Activated CD8-positive, alpha-beta memory T cell treated with anti-CD3 and anti-CD28 coated beads, Interleukin-2, amount 10 ng/mL, durations not matched to agents 7 days and 5 days (primary cell): ENCODE measurements around the gene NAPB. TPM values are rescaled to one million over a fixed set of nuclear protein-coding genes. Genes with fewer than 3 reads are reported as not detected.

Source experiments
- ATAC-seq: fragments of 150-1000 bp; cut with Tn5 transposase; one replicate; pipeline ENCODE4 v1.10.0; 2021; ENCODE audit warnings: moderate library complexity
- CTCF ChIA-PET: fragments of 350-600 bp; sonication (Branson Sonifier 250); formaldehyde crosslinking; loops from one replicate; lab custom pipeline; 2021; ENCODE audit warnings: antibody characterized with exemption; lab: Charles Lee
- DNase-seq: peaks from one replicate; pipeline ENCODE4 v3.0.0-alpha.2; 2020
- H3K27ac Mint-ChIP-seq: one replicate; pipeline ENCODE4 v1.8.0; 2021; ENCODE audit warnings: mild to moderate bottlenecking, mixed read lengths
- H3K27me3 Mint-ChIP-seq: one replicate; pipeline ENCODE4 v1.8.0; 2021; ENCODE audit warnings: mixed read lengths
- H3K36me3 Mint-ChIP-seq: one replicate; pipeline ENCODE4 v1.8.0; 2021; ENCODE audit warnings: mild to moderate bottlenecking, mixed read lengths
- H3K4me1 Mint-ChIP-seq: one replicate; pipeline ENCODE4 v1.8.0; 2021; ENCODE audit warnings: mixed read lengths
- H3K4me3 Mint-ChIP-seq: one replicate; pipeline ENCODE4 v1.8.0; 2021; ENCODE audit warnings: mild to moderate bottlenecking, moderate library complexity, mixed read lengths
- H3K9me3 Mint-ChIP-seq: one replicate; pipeline ENCODE4 v1.8.0; 2022; ENCODE audit warnings: low read depth, mixed read lengths
- total RNA-seq, 2 experiments: library from RNA; stranded (reverse); gene quantifications; one replicate each; pipeline ENCODE4 v1.2.3, GENCODE V29; 2021

NAPB gene
- total RNA-seq, 2 experiments from 2014 or later: 17.5 to 23.1 TPM

GRCh38 chr20:23391707-23392310, 29.5 kb downstream of the NAPB start:
- H3K27ac Mint-ChIP-seq: no peak overlapping the region
- H3K9me3 Mint-ChIP-seq: no peaks in the 10 kb centered on the region
- H3K4me1 Mint-ChIP-seq: peaks cover 8% of the 10 kb centered on the region
- H3K4me3 Mint-ChIP-seq: no peak overlapping the region
- no peaks in the 10 kb centered on the region for H3K27me3 Mint-ChIP-seq
- DNase-seq: no peak
- CTCF ChIA-PET: interaction anchor here (2.3 kb wide), 1 partner anchor 30 kb away, joined by 7 read pairs; the partner anchor contains the start of gene NAPB
- H3K36me3 Mint-ChIP-seq: peaks cover 54% of the 10 kb centered on the region
- ATAC-seq: no peak

- CTCF ChIA-PET: interaction anchor here (0.6 to 2.3 kb wide), 2 partner anchors 9 to 31 kb away, joined by 3 to 7 read pairs; partner anchors contain the start of gene NAPB
- no peaks in the 10 kb centered on the region for H3K27me3 Mint-ChIP-seq
- H3K4me3 Mint-ChIP-seq: no peak overlapping the region
- peaks cover 3% of the 10 kb centered on the region for H3K9me3 Mint-ChIP-seq
- no peak overlapping the region for H3K27ac Mint-ChIP-seq
- DNase-seq (no peak), ATAC-seq (no peak)
- H3K36me3 Mint-ChIP-seq: peaks cover 64% of the 10 kb centered on the region
- peaks cover 9% of the 10 kb centered on the region for H3K4me1 Mint-ChIP-seq
Observed at GRCh38 chr20:23390091-23390774, 31.1 kb downstream of the NAPB start.

- no peaks in the 10 kb centered on the region for H3K27me3 Mint-ChIP-seq
- H3K4me3 Mint-ChIP-seq: no peak overlapping the region
- CTCF ChIA-PET: no interaction called here
- peaks cover 3% of the 10 kb centered on the region for H3K9me3 Mint-ChIP-seq
- ATAC-seq (no peak), DNase-seq (no peak)
- peaks cover 14% of the 10 kb centered on the region for H3K4me1 Mint-ChIP-seq
- H3K36me3 Mint-ChIP-seq: peaks cover 73% of the 10 kb centered on the region
- no peak overlapping the region for H3K27ac Mint-ChIP-seq
Observed at GRCh38 chr20:23387118-23387443, 34.2 kb downstream of the NAPB start.

- Mint-ChIP-seq H3K9me3 (peaks cover 3% of the 10 kb centered on the region), H3K4me1 (peaks cover 20% of the 10 kb centered on the region), H3K27me3 (no peaks in the 10 kb centered on the region), H3K36me3 (peaks cover 71% of the 10 kb centered on the region), H3K4me3 (no peak overlapping the region), H3K27ac (no peak overlapping the region)
- CTCF ChIA-PET: no interaction called here
- no peak for ATAC-seq
- DNase-seq: no peak
Observed at GRCh38 chr20:23386304-23387117, 34.8 kb downstream of the NAPB start.

GRCh38 chr20:23381876-23382275, 39.4 kb downstream of the NAPB start:
- Mint-ChIP-seq H3K27me3 (no peaks in the 10 kb centered on the region), H3K4me3 (no peak overlapping the region), H3K27ac (no peak overlapping the region), H3K9me3 (peaks cover 3% of the 10 kb centered on the region), H3K36me3 (peaks cover 58% of the 10 kb centered on the region), H3K4me1 (peaks cover 21% of the 10 kb centered on the region)
- CTCF ChIA-PET: no interaction called here
- no peak for ATAC-seq
- DNase-seq: no peak

- H3K4me1 Mint-ChIP-seq: peaks cover 23% of the 10 kb centered on the region
- peaks cover 59% of the 10 kb centered on the region for H3K36me3 Mint-ChIP-seq
- DNase-seq (no peak), ATAC-seq (no peak)
- H3K27ac Mint-ChIP-seq: no peak overlapping the region
- H3K9me3 Mint-ChIP-seq: no peaks in the 10 kb centered on the region
- no peak overlapping the region for H3K4me3 Mint-ChIP-seq
- CTCF ChIA-PET: no interaction called here
- H3K27me3 Mint-ChIP-seq: no peaks in the 10 kb centered on the region
Observed at GRCh38 chr20:23379772-23380171, 41.5 kb downstream of the NAPB start.

- CTCF ChIA-PET: interaction anchor here (1.1 to 1.5 kb wide), 3 partner anchors 15 to 26 kb away, joined by 3 read pairs; partner anchors contain the start of gene NXT1
- DNase-seq (no peak), ATAC-seq (no peak)
- Mint-ChIP-seq H3K36me3 (peaks cover 55% of the 10 kb centered on the region), H3K27ac (peak overlapping the region; percentile 7), H3K27me3 (no peaks in the 10 kb centered on the region), H3K9me3 (no peaks in the 10 kb centered on the region), H3K4me3 (no peak overlapping the region), H3K4me1 (peaks cover 10% of the 10 kb centered on the region)
Observed at GRCh38 chr20:23375827-23376226, 45.5 kb downstream of the NAPB start.

GRCh38 chr20:23374441-23374840, 46.8 kb downstream of the NAPB start:
- no peak overlapping the region for H3K4me3 Mint-ChIP-seq
- H3K27me3 Mint-ChIP-seq: no peaks in the 10 kb centered on the region
- ATAC-seq: no peak
- no peaks in the 10 kb centered on the region for H3K9me3 Mint-ChIP-seq
- H3K27ac Mint-ChIP-seq: no peak overlapping the region
- H3K36me3 Mint-ChIP-seq: peaks cover 61% of the 10 kb centered on the region
- peaks cover 10% of the 10 kb centered on the region for H3K4me1 Mint-ChIP-seq
- no peak for DNase-seq
- CTCF ChIA-PET: interaction anchor here (1.5 kb wide), 1 partner anchor 24 kb away, joined by 3 read pairs; the partner anchor contains the start of gene NXT1

- Mint-ChIP-seq H3K27me3 (no peaks in the 10 kb centered on the region), H3K4me1 (peaks cover 22% of the 10 kb centered on the region), H3K9me3 (no peaks in the 10 kb centered on the region), H3K27ac (no peak overlapping the region), H3K4me3 (no peak overlapping the region), H3K36me3 (peaks cover 63% of the 10 kb centered on the region)
- CTCF ChIA-PET: no interaction called here
- DNase-seq: no peak
- no peak for ATAC-seq
Observed at GRCh38 chr20:23371496-23371895, 49.8 kb downstream of the NAPB start.

GRCh38 chr20:23370873-23371272, 50.4 kb downstream of the NAPB start:
- Mint-ChIP-seq H3K27ac (peak overlapping the region; percentile 2), H3K4me1 (peaks cover 28% of the 10 kb centered on the region), H3K36me3 (peaks cover 60% of the 10 kb centered on the region), H3K27me3 (no peaks in the 10 kb centered on the region), H3K4me3 (no peak overlapping the region), H3K9me3 (no peaks in the 10 kb centered on the region)
- ATAC-seq (no peak), DNase-seq (no peak)
- CTCF ChIA-PET: no interaction called here

- Mint-ChIP-seq H3K4me1 (peaks cover 26% of the 10 kb centered on the region), H3K27ac (no peak overlapping the region), H3K36me3 (peaks cover 55% of the 10 kb centered on the region), H3K9me3 (no peaks in the 10 kb centered on the region), H3K27me3 (no peaks in the 10 kb centered on the region), H3K4me3 (no peak overlapping the region)
- DNase-seq (no peak), ATAC-seq (no peak)
- CTCF ChIA-PET: interaction anchor here (0.9 kb wide), 1 partner anchor 11 kb away, joined by 5 read pairs; no protein-coding TSS in a partner anchor
Observed at GRCh38 chr20:23370274-23370673, 51.0 kb downstream of the NAPB start.

GRCh38 chr20:23369072-23369823, 52.0 kb downstream of the NAPB start:
- H3K27ac Mint-ChIP-seq: no peak overlapping the region
- H3K27me3 Mint-ChIP-seq: no peaks in the 10 kb centered on the region
- DNase-seq (no peak), ATAC-seq (no peak)
- no peak overlapping the region for H3K4me3 Mint-ChIP-seq
- peaks cover 36% of the 10 kb centered on the region for H3K4me1 Mint-ChIP-seq
- H3K36me3 Mint-ChIP-seq: peaks cover 56% of the 10 kb centered on the region
- CTCF ChIA-PET: no interaction called here
- no peaks in the 10 kb centered on the region for H3K9me3 Mint-ChIP-seq
